SK-N-SH (cell line): ENCODE data around the gene PAM.

ENCODE experiments used
- ELF1 ChIP-seq: IDR thresholded peaks from 2 replicates; pipeline ENCODE4 v1.4.0; 2012
- TF ChIP-seq, protein P1 (sequence below): fragments of 200-600 bp; sonication (generic); IDR thresholded peaks from 2 replicates; pipeline ENCODE4 v1.6.1; 2017; ENCODE audit warnings: antibody characterized with exemption, mild to moderate bottlenecking, moderate library complexity

- TF ChIP-seq, protein P1, sequence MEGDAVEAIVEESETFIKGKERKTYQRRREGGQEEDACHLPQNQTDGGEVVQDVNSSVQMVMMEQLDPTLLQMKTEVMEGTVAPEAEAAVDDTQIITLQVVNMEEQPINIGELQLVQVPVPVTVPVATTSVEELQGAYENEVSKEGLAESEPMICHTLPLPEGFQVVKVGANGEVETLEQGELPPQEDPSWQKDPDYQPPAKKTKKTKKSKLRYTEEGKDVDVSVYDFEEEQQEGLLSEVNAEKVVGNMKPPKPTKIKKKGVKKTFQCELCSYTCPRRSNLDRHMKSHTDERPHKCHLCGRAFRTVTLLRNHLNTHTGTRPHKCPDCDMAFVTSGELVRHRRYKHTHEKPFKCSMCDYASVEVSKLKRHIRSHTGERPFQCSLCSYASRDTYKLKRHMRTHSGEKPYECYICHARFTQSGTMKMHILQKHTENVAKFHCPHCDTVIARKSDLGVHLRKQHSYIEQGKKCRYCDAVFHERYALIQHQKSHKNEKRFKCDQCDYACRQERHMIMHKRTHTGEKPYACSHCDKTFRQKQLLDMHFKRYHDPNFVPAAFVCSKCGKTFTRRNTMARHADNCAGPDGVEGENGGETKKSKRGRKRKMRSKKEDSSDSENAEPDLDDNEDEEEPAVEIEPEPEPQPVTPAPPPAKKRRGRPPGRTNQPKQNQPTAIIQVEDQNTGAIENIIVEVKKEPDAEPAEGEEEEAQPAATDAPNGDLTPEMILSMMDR: no peak
- TF ChIP-seq ELF1: no peak
Measured at GRCh38 chr5:102794677-102795331, 39.7 kb downstream of the PAM start.
